GM06990 (cell line): ENCODE data around the gene NDUFV2.

Experiments
- DNase-seq: peaks from one replicate; pipeline ENCODE4 v3.0.0-alpha.2; 2011; ENCODE audit not compliant: insufficient read length; ENCODE audit errors: extremely low read depth
- H3K27me3 ChIP-seq: replicated peaks from 2 replicates; pipeline ENCODE4 v1.6.0; 2011; ENCODE audit warnings: low read length; ENCODE audit not compliant: control insufficient read depth, insufficient read depth
- H3K36me3 ChIP-seq: 2 replicates; pipeline ENCODE4 v1.5.1; 2011; ENCODE audit warnings: low read length; ENCODE audit not compliant: control insufficient read depth, insufficient read depth
- H3K4me3 ChIP-seq: replicated peaks from 2 replicates; pipeline ENCODE4 v1.5.1; 2011; ENCODE audit warnings: low read depth, mild to moderate bottlenecking, control low read depth, low read length
- CTCF ChIP-seq: IDR thresholded peaks from 2 replicates; pipeline ENCODE4 v1.5.1; 2011; ENCODE audit warnings: low read length, control low read depth, mild to moderate bottlenecking, inconsistent platforms; ENCODE audit not compliant: insufficient read depth, poor library complexity, severe bottlenecking

The NDUFV2 gene

DNA sequence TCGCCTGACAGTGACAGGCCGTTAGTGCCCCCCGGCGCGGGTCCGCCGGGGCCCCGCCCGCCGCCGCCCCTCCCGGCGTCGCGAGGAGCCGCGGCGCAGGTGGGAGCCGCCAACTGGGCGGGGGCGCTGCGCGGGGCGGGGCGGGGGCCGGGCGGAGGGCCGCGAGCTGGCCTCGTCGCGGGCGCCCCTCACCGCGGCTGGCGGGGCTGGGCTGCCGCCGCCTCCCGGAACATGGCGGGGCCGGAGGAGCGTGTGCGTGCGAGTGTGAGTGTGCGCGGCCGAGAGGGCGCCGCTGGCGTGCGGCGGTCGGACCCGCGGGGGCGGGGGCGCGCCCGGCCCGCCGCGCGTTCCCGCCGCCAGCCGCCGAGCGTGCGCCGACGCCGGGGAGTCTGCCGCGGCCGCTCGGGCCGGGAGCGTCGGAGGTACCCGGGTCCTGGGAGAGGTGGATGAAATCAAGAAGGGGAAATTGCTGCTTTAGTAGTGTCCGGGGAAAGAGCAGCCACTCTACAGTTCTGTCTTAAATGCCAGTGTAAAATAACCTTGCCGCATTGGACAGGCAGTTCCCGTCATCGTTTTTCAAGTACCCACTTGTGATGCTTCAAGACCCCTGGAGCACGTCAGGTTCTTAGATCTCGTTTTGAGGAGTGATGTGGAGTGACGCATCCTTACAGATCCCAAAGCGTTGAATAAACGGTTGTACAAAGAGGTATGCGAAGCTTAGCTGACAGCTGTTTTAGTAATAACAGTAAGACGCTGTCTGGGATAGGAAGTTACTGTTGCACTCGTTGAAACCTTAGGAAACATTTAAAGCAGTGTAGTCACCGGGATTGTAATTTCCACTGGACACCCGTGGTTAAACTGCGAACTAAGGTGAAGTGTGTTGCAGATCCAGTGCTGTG is 34.9 kb downstream of the NDUFV2 start:
- TF ChIP-seq CTCF = no peak
- H3K4me3 ChIP-seq = peak overlapping the region; percentile 70
- no peaks in the 10 kb centered on the region for H3K27me3 ChIP-seq
- DNase-seq = peak; percentile 86
- H3K36me3 ChIP-seq = peaks cover 4% of the 10 kb centered on the region

DNA sequence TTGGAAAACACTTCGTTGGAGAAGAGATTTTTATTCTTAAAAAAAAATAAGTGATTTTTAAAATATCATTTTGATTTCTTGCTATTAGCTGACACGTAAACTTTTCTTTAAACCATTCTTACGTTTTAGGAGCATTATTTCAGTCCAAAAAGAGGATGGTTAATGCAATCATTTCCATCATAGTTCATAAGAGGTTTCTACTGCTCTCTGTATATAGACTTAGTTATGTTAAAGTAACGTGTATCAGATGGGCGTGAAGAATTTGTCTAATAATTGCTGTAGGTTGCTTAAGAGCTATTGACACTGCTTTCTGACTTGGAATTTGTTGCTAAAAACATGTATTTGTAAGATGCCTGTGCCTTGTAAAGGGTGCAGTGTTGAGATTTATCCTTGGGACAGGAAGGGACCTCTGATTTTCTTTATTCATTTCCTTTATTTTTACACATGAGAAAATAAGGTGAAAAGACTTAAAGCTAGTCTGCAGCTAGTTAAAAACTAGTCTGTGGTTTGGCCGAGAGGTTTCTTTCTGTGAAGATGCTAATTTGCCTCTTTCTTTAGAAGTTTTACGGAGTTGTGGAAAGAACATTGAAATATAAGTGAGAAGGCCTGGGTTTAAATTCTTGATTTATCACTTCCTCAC is 37.0 kb downstream of the NDUFV2 start:
- TF ChIP-seq CTCF = no peak
- H3K4me3 ChIP-seq = peak overlapping the region; percentile 70

DNA sequence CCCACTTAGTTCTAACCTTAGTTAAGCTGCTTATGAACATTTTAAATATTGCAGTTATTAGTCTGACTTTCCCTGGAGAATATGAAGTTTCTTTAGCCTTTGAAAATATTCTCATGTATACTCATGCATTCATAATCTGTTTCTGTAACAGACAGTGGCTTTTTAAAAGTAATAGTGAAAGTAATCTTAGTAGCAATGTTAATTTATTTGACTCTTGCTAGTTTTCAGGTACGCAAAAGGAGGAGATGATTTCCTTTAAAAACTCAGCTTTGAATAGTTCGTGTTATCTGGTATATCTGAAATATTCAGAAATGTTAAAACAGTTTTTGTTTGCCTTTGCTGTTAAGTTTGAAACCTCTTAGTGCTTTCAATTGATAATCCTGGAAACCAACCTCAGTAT is 37.9 kb downstream of the NDUFV2 start:
- no peak for TF ChIP-seq CTCF
- no peak for DNase-seq
- H3K36me3 ChIP-seq = no peaks in the 10 kb centered on the region
- H3K4me3 ChIP-seq = peak overlapping the region; percentile 70
- H3K27me3 ChIP-seq = no peaks in the 10 kb centered on the region

More for the DNA sequence above, 37.0 kb downstream of the NDUFV2 start:
- no peaks in the 10 kb centered on the region for H3K27me3 ChIP-seq
- H3K36me3 ChIP-seq = no peaks in the 10 kb centered on the region
- DNase-seq = no peak

GRCh38 chr18:9140984-9141383 is 38.5 kb downstream of the NDUFV2 start:
- TF ChIP-seq CTCF = no peak
- peak overlapping the region; percentile 70 for H3K4me3 ChIP-seq
- no peaks in the 10 kb centered on the region for H3K27me3 ChIP-seq
- no peak for DNase-seq
- H3K36me3 ChIP-seq = no peaks in the 10 kb centered on the region

- Histone ChIP-seq H3K27me3 (no peaks in the 10 kb centered on the region), H3K36me3 (no peaks in the 10 kb centered on the region; the same call in 1 of the 2 replicates), H3K4me3 (no peak overlapping the region)
- no peak for DNase-seq
- no peak for TF ChIP-seq CTCF
Measured at GRCh38 chr18:9146224-9146623, 43.7 kb downstream of the NDUFV2 start.
